ENCODE data around the gene GORASP1. TPM values are rescaled to one million over a fixed set of nuclear protein-coding genes. Genes with fewer than 3 reads are reported as not detected.
"Not testable (repeated sequence)": the region's sequence is repeated elsewhere in the genome, so short reads cannot be mapped to it uniquely, and the experiment has no call there.

The GORASP1 gene
- polyA plus RNA-seq, 1 donor: 66.7 TPM

- no peak overlapping the region for H3K27ac ChIP-seq (ENCODE audit: low read length)
- H3K9me3 ChIP-seq (ENCODE audit: control insufficient read depth, low read depth, low read length): no peaks in the 10 kb centered on the region
- DNase-seq: peak in 1 of 2 donors; percentile 6
- no peaks in the 10 kb centered on the region for H3K27me3 ChIP-seq (ENCODE audit: control insufficient read depth, insufficient read depth, low read length)
- WGBS (ENCODE audit: insufficient coverage, low lambda C conversion rate): no CpG with 5 or more reads among the region's 1 CpG
- no peaks in the 10 kb centered on the region for H3K4me1 ChIP-seq (ENCODE audit: control insufficient read depth, insufficient read depth, low read length)
- no peak overlapping the region for H3K4me3 ChIP-seq (ENCODE audit: low read length)
- H3K36me3 ChIP-seq (ENCODE audit: control insufficient read depth, insufficient read depth, low read length): peaks cover 20% of the 10 kb centered on the region
Observed at GRCh38 chr3:39065197-39065596, 42.2 kb downstream of the GORASP1 start.

DNA sequence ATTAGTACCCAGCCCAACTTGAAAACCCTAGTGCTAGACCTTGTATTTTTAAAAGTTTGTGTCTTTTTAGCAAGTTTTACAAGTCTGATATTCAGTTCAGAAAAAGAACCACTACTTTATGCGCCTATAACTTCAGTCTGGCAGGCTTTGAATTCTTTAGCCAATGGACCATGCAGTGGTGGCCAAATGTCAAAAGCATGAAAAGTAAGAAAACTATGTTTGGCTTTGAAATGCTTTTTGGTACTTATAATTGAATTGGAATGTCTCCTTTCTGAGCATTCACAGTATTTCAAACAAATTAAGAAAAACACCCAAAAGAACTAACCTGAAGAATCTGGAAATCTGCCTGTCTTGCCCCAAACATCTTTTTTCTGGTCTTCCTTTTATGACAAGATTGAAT, 42.8 kb downstream of the GORASP1 start:
- no peaks in the 10 kb centered on the region for H3K27me3 ChIP-seq (ENCODE audit: control insufficient read depth, insufficient read depth, low read length)
- H3K9me3 ChIP-seq (ENCODE audit: control insufficient read depth, low read depth, low read length): no peaks in the 10 kb centered on the region
- H3K4me3 ChIP-seq (ENCODE audit: low read length): no peak overlapping the region
- WGBS (ENCODE audit: insufficient coverage, low lambda C conversion rate): 100% methylated on average over 1 of the region's 1 CpG
- peaks cover 19% of the 10 kb centered on the region for H3K36me3 ChIP-seq (ENCODE audit: control insufficient read depth, insufficient read depth, low read length)
- H3K27ac ChIP-seq (ENCODE audit: low read length): no peak overlapping the region
- no peaks in the 10 kb centered on the region for H3K4me1 ChIP-seq (ENCODE audit: control insufficient read depth, insufficient read depth, low read length)
- no peak for DNase-seq

- no peak overlapping the region for H3K4me3 ChIP-seq (ENCODE audit: low read length)
- no peaks in the 10 kb centered on the region for H3K9me3 ChIP-seq (ENCODE audit: control insufficient read depth, low read depth, low read length)
- H3K36me3 ChIP-seq (ENCODE audit: control insufficient read depth, insufficient read depth, low read length): peaks cover 10% of the 10 kb centered on the region
- no peak overlapping the region for H3K27ac ChIP-seq (ENCODE audit: low read length)
- DNase-seq: no peak
- no peaks in the 10 kb centered on the region for H3K4me1 ChIP-seq (ENCODE audit: control insufficient read depth, insufficient read depth, low read length)
- 100% methylated on average over 1 of the region's 3 CpGs for WGBS (ENCODE audit: insufficient coverage, low lambda C conversion rate)
- H3K27me3 ChIP-seq (ENCODE audit: control insufficient read depth, insufficient read depth, low read length): no peaks in the 10 kb centered on the region
Observed at GRCh38 chr3:39063143-39063542, 44.3 kb downstream of the GORASP1 start.

GRCh38 chr3:39062180-39062579, 45.2 kb downstream of the GORASP1 start:
- no CpG with 5 or more reads among the region's 1 CpG for WGBS (ENCODE audit: insufficient coverage, low lambda C conversion rate)
- Histone ChIP-seq H3K4me1 (ENCODE audit: control insufficient read depth, insufficient read depth, low read length) (no peaks in the 10 kb centered on the region), H3K27ac (ENCODE audit: low read length) (no peak overlapping the region), H3K27me3 (ENCODE audit: control insufficient read depth, insufficient read depth, low read length) (no peaks in the 10 kb centered on the region), H3K9me3 (ENCODE audit: control insufficient read depth, low read depth, low read length) (no peaks in the 10 kb centered on the region), H3K36me3 (ENCODE audit: control insufficient read depth, insufficient read depth, low read length) (peaks cover 4% of the 10 kb centered on the region), H3K4me3 (ENCODE audit: low read length) (no peak overlapping the region)
- DNase-seq: peak in 1 of 2 donors; percentile 12

DNA sequence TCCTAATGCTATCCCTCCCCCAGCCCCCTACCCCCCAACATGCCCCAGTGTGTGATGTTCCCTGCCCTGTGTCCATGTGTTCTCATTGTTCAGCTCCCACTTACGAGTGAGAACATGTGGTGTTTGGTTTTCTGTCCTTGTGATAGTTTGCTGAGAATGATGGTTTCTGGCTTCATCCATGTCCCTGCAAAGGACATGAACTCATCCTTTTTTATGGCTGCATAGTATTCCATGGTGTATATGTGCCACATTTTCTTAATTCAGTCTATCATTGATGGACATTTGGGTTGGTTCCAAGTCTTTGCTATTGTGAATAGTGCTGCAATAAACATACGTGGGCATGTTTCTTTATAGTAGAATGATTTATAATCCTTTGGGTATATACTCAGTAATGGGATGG, 46.2 kb downstream of the GORASP1 start:
- H3K4me3 ChIP-seq (ENCODE audit: low read length); H3K27ac ChIP-seq (ENCODE audit: low read length); DNase-seq; H3K36me3 ChIP-seq (ENCODE audit: control insufficient read depth, insufficient read depth, low read length); H3K27me3 ChIP-seq (ENCODE audit: control insufficient read depth, insufficient read depth, low read length); H3K4me1 ChIP-seq (ENCODE audit: control insufficient read depth, insufficient read depth, low read length); H3K9me3 ChIP-seq (ENCODE audit: control insufficient read depth, low read depth, low read length): not testable (repeated sequence)
- WGBS (ENCODE audit: insufficient coverage, low lambda C conversion rate): no CpG with 5 or more reads among the region's 2 CpGs

DNA sequence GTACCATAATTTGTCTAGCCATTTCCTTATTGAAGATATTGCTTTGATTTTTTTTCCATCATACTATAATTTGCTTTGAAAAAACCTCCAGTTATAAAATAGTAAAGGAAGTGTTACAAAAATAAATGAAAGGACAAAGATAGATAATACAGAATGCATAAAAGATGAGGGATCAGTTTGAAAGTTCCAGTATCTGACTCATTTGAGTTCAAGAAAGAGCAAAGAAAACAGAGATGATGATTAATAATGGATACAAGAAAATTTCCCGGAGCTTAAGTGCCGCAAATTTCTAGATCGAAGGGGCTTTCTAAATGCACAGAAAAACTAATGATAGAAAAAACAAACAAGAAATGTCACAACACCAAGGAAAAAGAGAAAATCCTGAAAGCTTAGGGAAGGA, 51.3 kb downstream of the GORASP1 start:
- no peak overlapping the region for H3K27ac ChIP-seq (ENCODE audit: low read length)
- no peaks in the 10 kb centered on the region for H3K36me3 ChIP-seq (ENCODE audit: control insufficient read depth, insufficient read depth, low read length)
- no peaks in the 10 kb centered on the region for H3K27me3 ChIP-seq (ENCODE audit: control insufficient read depth, insufficient read depth, low read length)
- DNase-seq: no peak
- no peak overlapping the region for H3K4me3 ChIP-seq (ENCODE audit: low read length)
- 97% methylated on average over 3 of the region's 3 CpGs for WGBS (ENCODE audit: insufficient coverage, low lambda C conversion rate)
- peaks cover 13% of the 10 kb centered on the region for H3K4me1 ChIP-seq (ENCODE audit: control insufficient read depth, insufficient read depth, low read length)
- no peaks in the 10 kb centered on the region for H3K9me3 ChIP-seq (ENCODE audit: control insufficient read depth, low read depth, low read length)

GRCh38 chr3:39053696-39054095, 53.7 kb downstream of the GORASP1 start:
- H3K4me1 ChIP-seq (ENCODE audit: control insufficient read depth, insufficient read depth, low read length): peaks cover 15% of the 10 kb centered on the region
- H3K4me3 ChIP-seq (ENCODE audit: low read length): no peak overlapping the region
- DNase-seq: peak; percentile 20 to 65
- H3K36me3 ChIP-seq (ENCODE audit: control insufficient read depth, insufficient read depth, low read length): no peaks in the 10 kb centered on the region
- H3K27ac ChIP-seq (ENCODE audit: low read length): no peak overlapping the region
- 20% methylated on average over 1 of the region's 2 CpGs for WGBS (ENCODE audit: insufficient coverage, low lambda C conversion rate)
- no peaks in the 10 kb centered on the region for H3K9me3 ChIP-seq (ENCODE audit: control insufficient read depth, low read depth, low read length)
- no peaks in the 10 kb centered on the region for H3K27me3 ChIP-seq (ENCODE audit: control insufficient read depth, insufficient read depth, low read length)

GRCh38 chr3:39052583-39052982, 54.8 kb downstream of the GORASP1 start:
- WGBS (ENCODE audit: insufficient coverage, low lambda C conversion rate): 0% methylated on average over 1 of the region's 11 CpGs
- no peak for DNase-seq

GRCh38 chr3:39051649-39052561, 55.5 kb downstream of the GORASP1 start, which contains the start of the genes SCN11A and WDR48:
TSS of gene SCN11A (minus strand) at chr3:39051944. CDS start at chr3:38950362, 101,582 bp downstream.
TSS of gene WDR48 (plus strand) at chr3:39052016. CDS start at chr3:39052026, 10 bp downstream.
- peak within 1 kb of the TSS; percentile 80 for H3K4me3 ChIP-seq (ENCODE audit: low read length)
- no CpG with 5 or more reads among the region's 68 CpGs for WGBS (ENCODE audit: insufficient coverage, low lambda C conversion rate)
- peak within 1 kb of the TSS; percentile 94 for H3K27ac ChIP-seq (ENCODE audit: low read length)
- no peaks in the 10 kb centered on the region for H3K9me3 ChIP-seq (ENCODE audit: control insufficient read depth, low read depth, low read length)
- DNase-seq: peak; percentile 96 to 98
- H3K4me1 ChIP-seq (ENCODE audit: control insufficient read depth, insufficient read depth, low read length): peaks cover 15% of the 10 kb centered on the region
- no peaks in the 10 kb centered on the region for H3K36me3 ChIP-seq (ENCODE audit: control insufficient read depth, insufficient read depth, low read length)
- no peaks in the 10 kb centered on the region for H3K27me3 ChIP-seq (ENCODE audit: control insufficient read depth, insufficient read depth, low read length)

More at GRCh38 chr3:39052583-39052982, 54.8 kb downstream of the GORASP1 start:
- Histone ChIP-seq H3K36me3 (ENCODE audit: control insufficient read depth, insufficient read depth, low read length) (no peaks in the 10 kb centered on the region), H3K27me3 (ENCODE audit: control insufficient read depth, insufficient read depth, low read length) (no peaks in the 10 kb centered on the region), H3K9me3 (ENCODE audit: control insufficient read depth, low read depth, low read length) (no peaks in the 10 kb centered on the region), H3K27ac (ENCODE audit: low read length) (peak overlapping the region; percentile 94), H3K4me1 (ENCODE audit: control insufficient read depth, insufficient read depth, low read length) (peaks cover 15% of the 10 kb centered on the region), H3K4me3 (ENCODE audit: low read length) (peak overlapping the region; percentile 80)

DNA sequence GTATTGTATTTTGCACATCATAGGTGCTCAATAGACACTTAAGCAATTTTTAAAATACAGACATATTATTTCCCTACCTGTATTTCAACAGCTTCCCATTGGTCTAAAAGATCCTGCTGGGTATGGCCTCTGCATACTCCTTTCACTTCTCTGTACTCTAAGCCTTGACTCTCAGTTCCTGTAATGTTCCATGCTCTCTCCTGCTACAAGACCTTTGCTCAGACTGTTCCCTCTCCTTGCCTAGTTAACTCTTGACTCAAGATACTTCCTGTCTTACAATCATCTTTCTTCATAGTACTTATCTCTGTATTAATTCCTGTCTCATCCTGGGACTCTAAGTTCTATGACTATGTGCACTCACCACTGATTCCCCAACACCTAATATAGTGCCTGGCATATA, 57.4 kb downstream of the GORASP1 start:
- DNase-seq: peak; percentile 42 to 72
- Histone ChIP-seq H3K27ac (ENCODE audit: low read length) (peak overlapping the region; percentile 13), H3K27me3 (ENCODE audit: control insufficient read depth, insufficient read depth, low read length) (no peaks in the 10 kb centered on the region), H3K4me3 (ENCODE audit: low read length) (no peak overlapping the region), H3K9me3 (ENCODE audit: control insufficient read depth, low read depth, low read length) (no peaks in the 10 kb centered on the region), H3K36me3 (ENCODE audit: control insufficient read depth, insufficient read depth, low read length) (no peaks in the 10 kb centered on the region), H3K4me1 (ENCODE audit: control insufficient read depth, insufficient read depth, low read length) (peaks cover 15% of the 10 kb centered on the region)
